Spleen (tissue), 11 donors: Measurements from ENCODE around the gene PCDH7. TPM values are rescaled to one million over a fixed set of nuclear protein-coding genes. Genes with fewer than 3 reads are reported as not detected.

Experiments used
- DNase-seq: peaks from one replicate; pipeline ENCODE4 v3.0.0-alpha.2; 2020
- H3K27ac ChIP-seq, 8 donors: fragments of 200-600 bp; sonication (generic) in 7 of 8; 1 replicate in 4 of 8; 2 replicates in 4 of 8; pipeline versions ENCODE4 v1.5.0 to v1.8.0; 2016 to 2021; ENCODE audit warnings: inconsistent platforms in 4 of 8, mild to moderate bottlenecking in 4 of 8, moderate library complexity in 1 of 8
- H3K27me3 ChIP-seq, 7 donors: fragments of 200-600 bp; sonication (generic) in 6 of 7; replicated peaks in 1 of 7; 1 replicate in 4 of 7; 2 replicates in 3 of 7; pipeline versions ENCODE4 v1.5.0 to v1.8.0; 2016 to 2021; ENCODE audit warnings: inconsistent platforms in 3 of 7, mild to moderate bottlenecking in 1 of 7
- H3K36me3 ChIP-seq, 6 donors: fragments of 200-600 bp; sonication (generic) in 5 of 6; 1 replicate in 4 of 6; 2 replicates in 2 of 6; pipeline versions ENCODE4 v1.5.0 to v1.8.0; 2016 to 2021; ENCODE audit warnings: inconsistent platforms in 2 of 6
- H3K4me1 ChIP-seq, 6 donors: fragments of 200-600 bp; sonication (generic) in 5 of 6; 1 replicate in 3 of 6; 2 replicates in 3 of 6; pipeline versions ENCODE4 v1.5.0 to v1.8.0; 2016 to 2021; ENCODE audit warnings: inconsistent platforms in 3 of 6
- H3K4me3 ChIP-seq, 8 donors: fragments of 200-600 bp; sonication (generic) in 7 of 8; 1 replicate in 4 of 8; 2 replicates in 4 of 8; pipeline versions ENCODE4 v1.5.0 to v1.8.0; 2016 to 2021; ENCODE audit warnings: inconsistent platforms in 4 of 8, mild to moderate bottlenecking in 4 of 8, moderate library complexity in 2 of 8
- H3K9me3 ChIP-seq, 8 donors: fragments of 200-600 bp; sonication (generic) in 7 of 8; 1 replicate in 4 of 8; 2 replicates in 4 of 8; pipeline versions ENCODE4 v1.5.0 to v1.8.0; 2016 to 2021; ENCODE audit warnings: inconsistent platforms in 4 of 8
- CTCF ChIP-seq, 11 experiments: fragments of 200-600 bp in 7 of 11; fragments of 450-650 bp in 4 of 11; sonication (generic) in 4 of 11; IDR thresholded peaks in 8 of 11; conservative IDR thresholded peaks in 3 of 11; 1 replicate in 7 of 11; 2 replicates in 4 of 11; pipeline versions ENCODE4 v1.4.0 to v1.8.0; 2016 to 2021; ENCODE audit warnings: antibody characterized with exemption in 11 of 11, inconsistent platforms in 4 of 11, mild to moderate bottlenecking in 1 of 11
- POLR2A ChIP-seq, 3 donors: fragments of 450-650 bp; IDR thresholded peaks; one replicate each; pipeline ENCODE4 v1.5.1; 2017; ENCODE audit warnings: antibody characterized with exemption in 3 of 3, mild to moderate bottlenecking in 1 of 3
- POLR2AphosphoS5 ChIP-seq, 3 donors: sonication (generic); formaldehyde crosslinking; IDR thresholded peaks; one replicate each; pipeline ENCODE4 v1.5.1; 2017; ENCODE audit warnings: antibody characterized with exemption in 3 of 3
- WGBS, 5 donors: extraction: QIAGEN DNeasy Blood & Tissue Kit in 3 of 5; methylation state at CpG; one replicate each; pipeline versions ENCODE4 v1.1.5 to v1.1.7; 2013 to 2018; 5-methylcytosine and 5-hydroxymethylcytosine counted together
- intact Hi-C: fragments of 100-400 bp; cut with DNase I; formaldehyde crosslinking; loops from one replicate; pipeline ENCODE4 v1.15.0; 2023; ENCODE audit warnings: low total_unique reads
- polyA plus RNA-seq, 3 donors: library from polyadenylated mRNA; stranded (reverse); fragments of 200-250 nt; gene quantifications; one replicate each; pipeline ENCODE4 v1.2.1, GENCODE V29; 2013
- total RNA-seq, 7 donors: library from RNA; depleted of rRNA in 3 of 7; stranded (reverse); fragments of >200 nt in 3 of 7; fragmentation: NEBNext Ultra II Directional in 4 of 7; extraction: Animal tissue kit (Norgen Biotek cat#: 25700) in 4 of 7; gene quantifications; one replicate each; pipeline versions ENCODE4 v1.1.0 to v1.2.1, GENCODE V29; 2016 to 2021
- donor health status: healthy with polysubstance abuse.
- donor health status: DM: no; HTN: no; CAD: no; lungs with moderate emphysema.
- donor health status: DM: no; HTN: no; CAD: no.
- donor health status: Bipolar disorder and iron deficiency.
- donor health status: healthy.
- donor health status: DM: no; HTN: no; CAD: no.
- donor health status: DM: yes; HTN: yes; CAD: no.

The PCDH7 gene
- total and polyA plus RNA-seq, 10 donors = 0.86 to 116 (median 87.2) TPM

- peaks cover 0 to 82% (median 43%) of the 10 kb centered on the region in 7 donors for H3K27me3 ChIP-seq
- H3K36me3 ChIP-seq = no peaks in the 10 kb centered on the region
- intact Hi-C loops = no loop called here
- peak overlapping the region; percentile 35 to 87 (median 80) for H3K27ac ChIP-seq
- peaks cover 0 to 5% (median 0%) of the 10 kb centered on the region in 8 donors for H3K9me3 ChIP-seq
- H3K4me1 ChIP-seq = peaks cover 8 to 66% (median 22%) of the 10 kb centered on the region in 6 donors
- peak; percentile 75 for DNase-seq
- WGBS, 5 donors = 1 to 4% (median 2%) methylated on average over 31 to 41 of the region's 41 CpGs
- no peak for TF ChIP-seq POLR2AphosphoS5 (IDR thresholded peaks at IDR 0.05)
- TF ChIP-seq POLR2A (IDR thresholded peaks at IDR 0.05) = no peak
- TF ChIP-seq CTCF (IDR thresholded peaks at IDR 0.05 in 8 of 11, conservative IDR thresholded peaks at IDR 0.05 in 3 of 11) = no peak
- peak overlapping the region; percentile 41 to 73 (median 51) for H3K4me3 ChIP-seq
These were observed 554 bp downstream of the PCDH7 start for GRCh38 chr4:30720661-30721184.

GRCh38 chr4:30721185-30722091, 1.3 kb downstream of the PCDH7 start:
- H3K4me3 ChIP-seq = peak overlapping the region; percentile 41 to 73 (median 51)
- peaks cover 0 to 5% (median 0%) of the 10 kb centered on the region in 8 donors for H3K9me3 ChIP-seq
- H3K27ac ChIP-seq = peak overlapping the region; percentile 35 to 87 (median 80)
- H3K4me1 ChIP-seq = peaks cover 3 to 59% (median 22%) of the 10 kb centered on the region in 6 donors
- intact Hi-C loops = no loop called here
- no peaks in the 10 kb centered on the region for H3K36me3 ChIP-seq
- peaks cover 0 to 76% (median 43%) of the 10 kb centered on the region in 7 donors for H3K27me3 ChIP-seq
- peak in 4 of 11 experiments; percentile 26 to 44 (median 36) for TF ChIP-seq CTCF (IDR thresholded peaks at IDR 0.05 in 8 of 11, conservative IDR thresholded peaks at IDR 0.05 in 3 of 11)
- no peak for TF ChIP-seq POLR2A (IDR thresholded peaks at IDR 0.05)
- TF ChIP-seq POLR2AphosphoS5 (IDR thresholded peaks at IDR 0.05) = peak in 2 of 3 donors; percentile 43 to 49
- 1 to 16% (median 2%) methylated on average over 66 to 94 of the region's 95 CpGs for WGBS, 5 donors
- DNase-seq = no peak

- no peak for DNase-seq
- Histone ChIP-seq H3K36me3 (no peaks in the 10 kb centered on the region), H3K4me1 (peaks cover 3 to 54% (median 22%) of the 10 kb centered on the region in 6 donors), H3K27me3 (peaks cover 0 to 74% (median 43%) of the 10 kb centered on the region in 7 donors), H3K9me3 (peaks cover 0 to 5% (median 0%) of the 10 kb centered on the region in 8 donors), H3K4me3 (peak overlapping the region; percentile 41 to 73 (median 51)), H3K27ac (peak overlapping the region in 7 of 8 donors; percentile 58 to 87 (median 82))
- intact Hi-C loops = no loop called here
- TF ChIP-seq POLR2A (IDR thresholded peaks at IDR 0.05) = no peak
- TF ChIP-seq POLR2AphosphoS5 (IDR thresholded peaks at IDR 0.05) = no peak
- TF ChIP-seq CTCF (IDR thresholded peaks at IDR 0.05 in 8 of 11, conservative IDR thresholded peaks at IDR 0.05 in 3 of 11) = peak in 2 of 11 experiments; percentile 14 to 19
- WGBS, 5 donors = 5 to 19% (median 6%) methylated on average over 24 to 39 of the region's 39 CpGs
These were observed 1.9 kb downstream of the PCDH7 start for GRCh38 chr4:30722092-30722358.
